Thyroid gland (tissue), 4 donors: ENCODE measurements around the gene PROK1. TPM values are rescaled to one million over a fixed set of nuclear protein-coding genes. Genes with fewer than 3 reads are reported as not detected.

Experiments used
- DNase-seq, 2 donors: peaks; one replicate each; pipeline ENCODE4 v3.0.0-alpha.2; 2019
- H3K27ac ChIP-seq, 3 donors: fragments of 200-600 bp; sonication (generic); 1 replicate in 2 of 3; 2 replicates in 1 of 3; pipeline ENCODE4 v1.5.1; 2016 to 2019; ENCODE audit warnings: mild to moderate bottlenecking in 1 of 3, moderate library complexity in 1 of 3
- H3K27me3 ChIP-seq: fragments of 200-600 bp; sonication (generic); one replicate; pipeline ENCODE4 v1.5.1; 2019
- H3K36me3 ChIP-seq, 2 donors: fragments of 200-600 bp; sonication (generic); one replicate each; pipeline ENCODE4 v1.5.1; 2016 to 2019
- H3K4me1 ChIP-seq, 2 donors: fragments of 200-600 bp; sonication (generic); one replicate each; pipeline ENCODE4 v1.5.1; 2017 to 2019
- H3K4me3 ChIP-seq, 3 donors: fragments of 200-600 bp; sonication (generic); replicated peaks in 1 of 3; 1 replicate in 2 of 3; 2 replicates in 1 of 3; pipeline ENCODE4 v1.5.1; 2016; ENCODE audit warnings: mild to moderate bottlenecking in 1 of 3
- H3K9me3 ChIP-seq: fragments of 200-600 bp; sonication (generic); one replicate; pipeline ENCODE4 v1.5.1; 2017
- CTCF ChIP-seq, 6 experiments: fragments of 200-600 bp in 3 of 6; fragments of 450-650 bp in 3 of 6; sonication (generic) in 3 of 6; IDR thresholded peaks; one replicate each; pipeline ENCODE4 v1.5.1; 2016 to 2019; ENCODE audit warnings: antibody characterized with exemption in 6 of 6, mild to moderate bottlenecking in 2 of 6, inconsistent platforms in 1 of 6, moderate library complexity in 1 of 6
- POLR2A ChIP-seq, 2 donors: fragments of 450-650 bp; IDR thresholded peaks; one replicate each; pipeline ENCODE4 v1.6.1; 2017; ENCODE audit warnings: antibody characterized with exemption in 2 of 2, mild to moderate bottlenecking in 2 of 2, moderate library complexity in 1 of 2
- WGBS, 2 donors: methylation state at CpG; one replicate each; pipeline ENCODE4 v1.1.5; 2017; 5-methylcytosine and 5-hydroxymethylcytosine counted together
- intact Hi-C: fragments of 100-400 bp; cut with DNase I; formaldehyde crosslinking; loops from one replicate; pipeline ENCODE4 v1.15.1; 2023
- total RNA-seq, 4 donors: library from RNA; depleted of rRNA; stranded (reverse); fragments of >200 nt; gene quantifications; one replicate each; pipeline ENCODE4 v1.2.3, GENCODE V29; 2016

The PROK1 gene
- total RNA-seq, 4 donors from 2014 or later, result 0.33 TPM; not detected in 3

GRCh38 chr1:110481968-110482623 lies 31.1 kb downstream of the PROK1 start:
- Histone ChIP-seq H3K27ac (no peak overlapping the region), H3K36me3 (no peaks in the 10 kb centered on the region), H3K4me3 (no peak overlapping the region), H3K4me1 (no peaks in the 10 kb centered on the region), H3K9me3 (no peaks in the 10 kb centered on the region), H3K27me3 (no peaks in the 10 kb centered on the region)
- intact Hi-C loops, result no loop called here
- WGBS, 2 donors, result 56 to 57% methylated on average over 12 of the region's 12 CpGs
- no peak for DNase-seq
- TF ChIP-seq POLR2A (IDR thresholded peaks at IDR 0.05), result no peak
- TF ChIP-seq CTCF (IDR thresholded peaks at IDR 0.05), result no peak

GRCh38 chr1:110482662-110483307 lies 31.8 kb downstream of the PROK1 start:
- H3K4me1 ChIP-seq, result no peaks in the 10 kb centered on the region
- 33 to 46% methylated on average over 18 of the region's 18 CpGs for WGBS, 2 donors
- no peak overlapping the region for H3K4me3 ChIP-seq
- no peaks in the 10 kb centered on the region for H3K36me3 ChIP-seq
- no peak for TF ChIP-seq POLR2A (IDR thresholded peaks at IDR 0.05)
- TF ChIP-seq CTCF (IDR thresholded peaks at IDR 0.05), result no peak
- DNase-seq, result no peak
- H3K27ac ChIP-seq, result no peak overlapping the region
- no peaks in the 10 kb centered on the region for H3K27me3 ChIP-seq
- no peaks in the 10 kb centered on the region for H3K9me3 ChIP-seq
- intact Hi-C loops, result no loop called here

GRCh38 chr1:110483308-110483685 lies 32.3 kb downstream of the PROK1 start:
- 72% methylated on average over 9 of the region's 9 CpGs for WGBS, 2 donors
- Histone ChIP-seq H3K27ac (no peak overlapping the region), H3K9me3 (no peaks in the 10 kb centered on the region), H3K4me1 (no peaks in the 10 kb centered on the region), H3K36me3 (no peaks in the 10 kb centered on the region), H3K27me3 (no peaks in the 10 kb centered on the region), H3K4me3 (no peak overlapping the region)
- no peak for DNase-seq
- intact Hi-C loops, result no loop called here
- TF ChIP-seq CTCF (IDR thresholded peaks at IDR 0.05) (no peak), POLR2A (IDR thresholded peaks at IDR 0.05) (no peak)

- no peaks in the 10 kb centered on the region for H3K9me3 ChIP-seq
- no peak overlapping the region for H3K27ac ChIP-seq
- intact Hi-C loops, result no loop called here
- 83 to 86% methylated on average over 10 to 12 of the region's 12 CpGs for WGBS, 2 donors
- no peak for DNase-seq
- no peaks in the 10 kb centered on the region for H3K36me3 ChIP-seq
- no peaks in the 10 kb centered on the region for H3K27me3 ChIP-seq
- no peak overlapping the region for H3K4me3 ChIP-seq
- no peak for TF ChIP-seq CTCF (IDR thresholded peaks at IDR 0.05)
- TF ChIP-seq POLR2A (IDR thresholded peaks at IDR 0.05), result no peak
- no peaks in the 10 kb centered on the region for H3K4me1 ChIP-seq
Measured at GRCh38 chr1:110484801-110485200, 33.9 kb downstream of the PROK1 start.

GRCh38 chr1:110485725-110486124 lies 34.8 kb downstream of the PROK1 start:
- no peak for DNase-seq
- Histone ChIP-seq H3K9me3 (no peaks in the 10 kb centered on the region), H3K36me3 (no peaks in the 10 kb centered on the region), H3K4me1 (no peaks in the 10 kb centered on the region), H3K27me3 (no peaks in the 10 kb centered on the region), H3K4me3 (no peak overlapping the region), H3K27ac (no peak overlapping the region)
- intact Hi-C loops, result no loop called here
- TF ChIP-seq CTCF (IDR thresholded peaks at IDR 0.05) (no peak), POLR2A (IDR thresholded peaks at IDR 0.05) (no peak)
- 35 to 56% methylated on average over 2 of the region's 2 CpGs for WGBS, 2 donors
